Endothelial cell of umbilical vein (primary cell): ENCODE measurements around the gene WDFY2. TPM values are rescaled to one million over a fixed set of nuclear protein-coding genes. Genes with fewer than 3 reads are reported as not detected.

Source experiments
- BruUV-seq: library from RNA; stranded (reverse); fragments of 400-500 nt; replicated peaks from 2 replicates; lab custom pipeline; 2021; lab: Mats Ljungman, UMichigan
- CTCF ChIA-PET: fragments of 300-600, 350-600 bp; sonication (Branson Sonifier 250); formaldehyde crosslinking; loops from one replicate; lab custom pipeline; 2021; ENCODE audit warnings: antibody characterized with exemption, inconsistent platforms; lab: Charles Lee
- POLR2A ChIA-PET: fragments of 300-600, 350-600 bp; sonication (Branson Sonifier 250); formaldehyde crosslinking; loops from one replicate; lab custom pipeline; 2021; ENCODE audit warnings: antibody characterized with exemption, inconsistent platforms; lab: Charles Lee
- DNase-seq: peaks from one replicate; pipeline ENCODE4 v3.0.0-alpha.2; 2011; ENCODE audit warnings: low read depth, low spot score
- FAIRE-seq: peaks from 2 replicates; lab custom pipeline; 2011; peaks lifted over from hg19 to GRCh38; lab: Jason Lieb, UNC
- H2AFZ ChIP-seq: 2 replicates; pipeline ENCODE4 v1.6.0; 2012; ENCODE audit warnings: low read depth, low read length, control low read depth, inconsistent platforms
- H3K27ac ChIP-seq: 2 replicates; pipeline ENCODE4 v1.5.1; 2011; ENCODE audit warnings: low read depth, mild to moderate bottlenecking, control low read depth, low read length, moderate library complexity; ENCODE audit not compliant: insufficient read depth
- H3K27me3 ChIP-seq, 2 experiments: 2 replicates each; pipeline versions ENCODE4 v1.6.0 to v1.6.1; 2011; ENCODE audit warnings: low read length in 2 of 2, mixed read lengths in 1 of 2; ENCODE audit not compliant: control insufficient read depth in 2 of 2, insufficient read depth in 2 of 2
- H3K36me3 ChIP-seq, 2 experiments: 2 replicates in 1 of 2; 3 replicates in 1 of 2; pipeline ENCODE4 v1.5.1; 2011; ENCODE audit warnings: low read length in 2 of 2, mild to moderate bottlenecking in 1 of 2, moderate library complexity in 1 of 2; ENCODE audit not compliant: control insufficient read depth in 2 of 2, insufficient read depth in 2 of 2; ENCODE audit errors: extremely low read depth in 1 of 2
- H3K4me1 ChIP-seq: 3 replicates; pipeline ENCODE4 v1.5.1; 2011; ENCODE audit warnings: mild to moderate bottlenecking, low read length; ENCODE audit not compliant: control insufficient read depth, insufficient read depth; ENCODE audit errors: extremely low read depth
- H3K4me2 ChIP-seq: 2 replicates; pipeline ENCODE4 v1.6.1; 2011; ENCODE audit warnings: low read length, control low read depth, mixed read lengths; ENCODE audit not compliant: insufficient read depth
- H3K4me3 ChIP-seq, 3 experiments: fragments of 200-600 bp in 1 of 3; sonication (generic), shearing (Covaris generic) in 1 of 3; replicated peaks in 1 of 3; 2 replicates each; pipeline ENCODE4 v1.5.1; 2011 to 2016; ENCODE audit warnings: control low read depth in 3 of 3, low read length in 3 of 3, mild to moderate bottlenecking in 2 of 3, inconsistent platforms in 1 of 3, low read depth in 1 of 3, moderate library complexity in 1 of 3; ENCODE audit not compliant: insufficient read depth in 1 of 3
- H3K79me2 ChIP-seq: 2 replicates; pipeline ENCODE4 v1.6.0; 2012; ENCODE audit warnings: low read length, inconsistent platforms; ENCODE audit not compliant: control insufficient read depth, insufficient read depth
- H3K9ac ChIP-seq: replicated peaks from 2 replicates; pipeline ENCODE3; 2011; ENCODE audit warnings: low read length, control low read depth; ENCODE audit not compliant: insufficient read depth; ENCODE audit errors: extremely low read depth
- H3K9me1 ChIP-seq: replicated peaks from 3 replicates; pipeline ENCODE4 v1.6.0; 2011; ENCODE audit warnings: mild to moderate bottlenecking, low read length; ENCODE audit not compliant: control insufficient read depth, insufficient read depth; ENCODE audit errors: extremely low read depth
- H3K9me3 ChIP-seq: replicated peaks from 2 replicates; pipeline ENCODE4 v1.5.1; 2012; ENCODE audit warnings: low read length, inconsistent platforms; ENCODE audit not compliant: control insufficient read depth, insufficient read depth
- H4K20me1 ChIP-seq: replicated peaks from 2 replicates; pipeline ENCODE3; 2011; ENCODE audit warnings: mild to moderate bottlenecking, low read length; ENCODE audit not compliant: control insufficient read depth, insufficient read depth; ENCODE audit errors: extremely low read depth
- EZH2 ChIP-seq: IDR thresholded peaks from 2 replicates; pipeline ENCODE4 v1.6.1; 2012; ENCODE audit warnings: borderline replicate concordance, low read depth, mild to moderate bottlenecking, moderate library complexity, low read length, inconsistent platforms; ENCODE audit not compliant: severe bottlenecking
- GATA2 ChIP-seq: IDR thresholded peaks from 2 replicates; pipeline ENCODE4 v1.7.0; 2011; ENCODE audit warnings: low read depth, mild to moderate bottlenecking, moderate library complexity, mixed read lengths, low read length; ENCODE audit not compliant: insufficient read length, insufficient read depth
- JUN ChIP-seq: IDR thresholded peaks from 2 replicates; pipeline ENCODE4 v1.6.1; 2011; ENCODE audit warnings: borderline replicate concordance, low read depth; ENCODE audit not compliant: insufficient read length, insufficient read depth
- MYC ChIP-seq: IDR thresholded peaks from one replicate; pipeline ENCODE4 v1.6.1; 2011; ENCODE audit warnings: mild to moderate bottlenecking, low read depth, low read length
- POLR2A ChIP-seq: IDR thresholded peaks from 2 replicates; pipeline ENCODE4 v1.6.1; 2012; ENCODE audit warnings: low read depth, mild to moderate bottlenecking, control low read depth, low read length
- POLR2AphosphoS5 ChIP-seq: IDR thresholded peaks from 2 replicates; pipeline ENCODE4 v1.6.1; 2012; ENCODE audit warnings: low read depth, mild to moderate bottlenecking, control low read depth, low read length, moderate library complexity; ENCODE audit not compliant: insufficient read depth
- dilution Hi-C: fragments of 300-500 bp; cut with MboI; formaldehyde crosslinking; loops from one replicate; pipeline ENCODE4 v1.15.0; 2019; ENCODE audit warnings: low sequenced_read_pairs; ENCODE audit not compliant: extremely low pct_ligation_motif_present
- intact Hi-C: fragments of 100-400 bp; cut with micrococcal nuclease; formaldehyde crosslinking; loops from one replicate; pipeline ENCODE4 v1.10.0; 2022
- polyA plus RNA-seq, 4 experiments: library from polyadenylated mRNA; depleted of rRNA in 3 of 4; stranded (reverse) in 3 of 4; unstranded in 1 of 4; fragments of >200 nt; gene quantifications; 2 replicates each; pipeline versions ENCODE4 v1.2.1 to v1.2.3, GENCODE V29; 2011 to 2012; ENCODE audit warnings: missing spikeins in 1 of 4
- total RNA-seq: library from RNA; stranded (reverse); gene quantifications from 2 replicates; pipeline ENCODE4 v1.2.3, GENCODE V29; 2021

The WDFY2 gene
- total and polyA plus RNA-seq, 2 donors (not counting 3 experiments of a cell fraction or from before 2014, with no cell fraction given) = 2.1 to 5.5 TPM

- FAIRE-seq = no peak
- H3K9me1 ChIP-seq = no peaks in the 10 kb centered on the region
- no peaks in the 10 kb centered on the region for H4K20me1 ChIP-seq
- H3K4me2 ChIP-seq = no peak overlapping the region
- ChIA-PET POLR2A (no interaction called here), CTCF (no interaction called here)
- intact Hi-C loops = no loop called here
- no peaks in the 10 kb centered on the region for H3K4me1 ChIP-seq
- no peak for TF ChIP-seq POLR2AphosphoS5
- no peak for TF ChIP-seq JUN
- TF ChIP-seq GATA2 = no peak
- TF ChIP-seq POLR2A = no peak
- TF ChIP-seq MYC = no peak
- H3K9ac ChIP-seq = no peak overlapping the region
- BruUV-seq = no TSS peak
- no peaks in the 10 kb centered on the region for H3K79me2 ChIP-seq
- H3K36me3 ChIP-seq = no peaks in the 10 kb centered on the region
- DNase-seq = peak; percentile 26
- H3K27me3 ChIP-seq = no peaks in the 10 kb centered on the region
- H3K4me3 ChIP-seq = no peak overlapping the region
- H2AFZ ChIP-seq = no peak overlapping the region
- no peak overlapping the region for H3K27ac ChIP-seq
- dilution Hi-C loops = no loop called here
- H3K9me3 ChIP-seq = no peaks in the 10 kb centered on the region
Observed at GRCh38 chr13:51636349-51636890, 52.2 kb downstream of the WDFY2 start.

- CTCF ChIA-PET = interaction anchor here (1.2 kb wide), 1 partner anchor 94 kb away, joined by 3 read pairs; no protein-coding TSS in a partner anchor
- intact Hi-C loops = no loop called here
- FAIRE-seq = no peak
Observed at GRCh38 chr13:51637852-51638215, 53.6 kb downstream of the WDFY2 start.

More at GRCh38 chr13:51637852-51638215, 53.6 kb downstream of the WDFY2 start:
- Histone ChIP-seq H3K79me2 (no peaks in the 10 kb centered on the region), H3K4me1 (peaks cover 2% of the 10 kb centered on the region), H3K9me3 (no peaks in the 10 kb centered on the region), H4K20me1 (no peaks in the 10 kb centered on the region), H3K27me3 (no peaks in the 10 kb centered on the region), H3K4me3 (no peak overlapping the region), H3K27ac (no peak overlapping the region), H2AFZ (no peak overlapping the region), H3K4me2 (no peak overlapping the region), H3K9ac (no peak overlapping the region), H3K36me3 (no peaks in the 10 kb centered on the region), H3K9me1 (no peaks in the 10 kb centered on the region)
- no peak for DNase-seq
- POLR2A ChIA-PET = no interaction called here
- dilution Hi-C loops = no loop called here
- TF ChIP-seq POLR2AphosphoS5 (no peak), EZH2 (no peak)
- no TSS peak for BruUV-seq
